NCI-H2029 (cell line): ENCODE results near the gene ZER1.

Experiments
- DNase-seq: peaks from one replicate; lab custom pipeline; 2025; lab: John Stamatoyannopoulos, UW

ZER1 gene

GRCh38 chr9:128690684-128691034 lies 81.1 kb downstream of the ZER1 start:
- DNase-seq, result no peak

DNA sequence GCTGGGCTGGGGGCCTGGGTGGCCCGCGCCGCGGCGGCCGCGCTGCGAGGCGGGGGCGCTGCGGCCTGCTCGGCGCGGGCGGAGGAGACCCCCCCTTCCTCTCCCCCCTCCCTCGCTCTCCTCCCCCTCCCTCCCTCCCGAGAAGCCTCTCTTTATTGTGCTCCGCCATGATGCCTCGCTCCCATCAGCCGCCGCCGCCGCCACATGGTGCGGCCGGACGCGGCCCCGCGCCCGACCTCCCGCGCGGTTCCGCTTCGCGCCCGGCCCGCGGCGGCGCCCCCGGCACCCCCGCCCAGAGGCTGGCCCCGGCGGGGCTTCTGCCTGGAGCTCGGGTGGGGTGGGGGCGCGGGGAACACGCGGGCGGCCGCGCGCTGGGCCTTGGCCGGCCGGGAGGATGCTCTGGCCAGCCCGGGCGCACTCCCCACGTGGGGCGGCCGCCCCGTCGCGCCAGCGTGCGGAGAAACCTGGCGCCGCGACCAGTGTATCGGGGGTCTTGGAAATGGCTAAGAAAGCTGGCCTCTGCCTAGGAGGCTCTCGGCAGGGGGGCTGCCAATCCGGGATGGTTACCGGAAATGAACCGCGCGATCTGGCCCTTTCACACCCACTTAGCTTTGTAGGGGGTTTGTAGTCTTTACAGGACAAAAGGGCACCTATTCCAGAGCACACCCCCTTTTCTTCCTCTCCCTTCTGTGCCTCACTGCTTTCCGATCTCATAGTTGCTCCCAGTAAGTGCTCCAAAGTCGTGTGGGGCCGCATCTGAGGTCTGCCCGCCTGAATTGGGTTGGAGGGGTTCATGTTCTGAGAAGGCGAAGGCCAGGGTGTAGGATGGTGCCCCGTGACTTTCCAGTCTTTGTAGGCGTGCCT lies 81.7 kb downstream of the ZER1 start:
- peak; percentile 37 for DNase-seq

GRCh38 chr9:128689293-128689774 lies 82.4 kb downstream of the ZER1 start:
- DNase-seq, result peak; percentile 54

DNA sequence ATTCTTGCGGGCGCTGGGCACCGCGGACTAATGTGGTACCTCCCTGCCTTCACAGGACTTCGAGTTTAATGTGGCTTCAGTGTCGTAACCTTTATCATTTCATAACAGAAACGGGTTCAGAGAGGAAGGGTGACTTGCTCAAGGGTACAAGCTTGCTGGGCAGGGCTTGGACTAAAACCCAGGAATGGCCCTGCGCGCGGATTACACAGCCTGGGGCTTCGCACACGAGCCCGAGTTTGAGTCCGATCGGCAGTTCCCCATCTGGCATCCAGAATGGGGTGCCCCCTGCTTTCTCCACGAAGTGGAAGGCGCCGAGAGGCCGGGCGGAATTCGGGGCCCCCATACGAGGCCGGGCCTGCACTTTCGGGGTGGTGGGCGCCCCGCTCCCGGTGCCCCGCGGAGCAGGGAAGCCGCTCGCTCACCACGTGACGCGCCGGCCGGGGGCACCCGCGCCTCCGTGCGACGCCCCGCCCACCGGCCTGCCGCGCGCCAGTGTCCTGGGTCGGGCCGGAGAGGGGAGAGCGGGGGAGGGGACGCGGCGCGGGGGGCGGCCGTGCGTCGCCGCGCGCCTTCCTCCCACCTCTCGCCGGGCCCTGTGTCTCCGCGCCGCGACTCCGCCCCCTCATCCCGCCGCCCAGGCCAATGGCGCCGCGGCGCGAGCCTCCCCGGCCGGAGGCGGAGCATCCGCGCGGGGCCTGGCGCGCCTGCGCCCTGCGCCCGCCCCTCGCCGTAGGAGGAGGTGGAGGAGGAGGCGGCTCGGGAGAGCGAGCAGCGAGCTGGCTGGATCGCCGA lies 83.0 kb downstream of the ZER1 start, which contains the start of gene SET:
Gene SET, plus strand, starts transcription at position 722 of the 792 bp plus-strand sequence. CDS start 361 bp downstream, outside the sequence.
- DNase-seq, result peak; percentile 89

GRCh38 chr9:128687453-128687852 lies 84.3 kb downstream of the ZER1 start:
- no peak for DNase-seq

DNA sequence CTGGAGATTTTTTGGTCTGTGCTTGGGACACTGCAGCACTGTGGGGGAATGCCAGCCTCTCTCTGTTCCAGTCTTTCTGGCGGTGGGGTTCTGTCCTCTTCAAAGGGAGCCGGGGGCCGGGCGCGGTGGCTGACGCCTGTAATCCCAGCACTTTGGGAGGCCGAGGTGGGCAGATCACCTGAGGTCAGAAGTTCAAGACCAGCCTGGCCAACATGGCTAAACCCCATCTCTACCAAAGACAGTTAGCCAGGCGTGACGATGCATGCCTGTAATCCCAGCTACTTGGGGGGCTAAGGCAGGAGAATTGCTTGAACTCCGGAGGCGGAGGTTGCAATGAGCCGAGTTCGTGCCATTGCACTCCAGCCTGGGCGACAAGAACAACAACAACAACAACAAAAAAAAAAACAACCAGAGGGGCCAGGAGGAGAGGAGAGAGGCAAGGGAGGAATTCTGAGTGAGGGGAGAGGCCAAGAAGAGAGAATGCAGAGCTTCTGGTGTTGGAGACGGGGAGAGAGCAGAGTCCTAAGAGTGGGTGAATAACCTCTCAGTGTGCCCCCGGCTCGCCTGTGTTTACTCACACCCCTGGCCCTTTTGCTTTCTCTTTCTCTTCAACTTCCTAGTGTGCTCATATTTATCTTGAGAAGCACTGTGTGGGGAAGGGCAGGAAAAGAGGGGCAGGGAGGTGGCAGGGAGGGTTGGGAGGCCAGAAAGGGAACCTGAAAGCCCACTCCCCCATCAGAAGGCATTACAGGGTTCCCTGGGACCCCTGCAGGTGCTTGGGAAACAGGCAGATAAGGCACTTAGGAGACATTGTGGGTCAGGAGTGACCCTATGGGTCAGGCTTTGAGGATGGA lies 85.9 kb downstream of the ZER1 start:
- DNase-seq, result no peak

GRCh38 chr9:128684325-128685199 lies 87.2 kb downstream of the ZER1 start:
- peak; percentile 85 for DNase-seq

GRCh38 chr9:128684065-128684324 lies 87.7 kb downstream of the ZER1 start:
- no peak for DNase-seq

DNA sequence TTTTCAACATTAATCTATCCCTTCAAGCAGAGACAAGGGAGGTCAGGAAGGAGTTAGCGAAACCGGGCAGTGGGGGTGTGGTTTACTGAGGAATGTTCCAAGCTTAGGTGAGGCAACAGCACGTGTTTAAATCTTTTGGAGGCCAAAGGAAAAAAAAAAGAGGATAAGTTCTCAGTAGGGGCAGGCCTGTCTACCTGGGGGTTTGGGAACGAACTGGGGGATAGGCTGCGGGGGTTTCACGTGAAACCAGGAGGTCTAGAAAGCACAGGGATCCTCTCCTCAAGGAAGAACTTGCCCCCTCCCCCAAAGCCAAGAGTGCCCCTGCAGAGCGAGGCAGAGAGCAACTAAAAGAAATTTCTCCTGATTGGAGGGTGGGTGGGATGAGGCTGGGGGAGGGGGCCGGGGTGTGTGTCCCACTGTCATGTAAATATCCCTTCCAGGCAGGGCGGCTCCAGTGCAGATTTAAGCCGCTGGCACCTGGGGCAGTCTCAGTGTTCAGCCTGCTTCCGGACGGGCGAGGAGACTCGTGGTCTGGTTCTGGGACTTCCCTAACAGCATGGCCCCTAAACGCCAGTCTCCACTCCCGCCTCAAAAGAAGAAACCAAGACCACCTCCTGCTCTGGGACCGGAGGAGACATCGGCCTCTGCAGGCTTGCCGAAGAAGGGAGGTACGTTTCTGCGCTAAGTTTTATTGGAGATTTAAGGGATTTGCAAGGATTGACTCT lies 88.2 kb downstream of the ZER1 start:
- DNase-seq, result no peak
